GM18520 (cell line): ENCODE results near the gene HAPLN2.

ENCODE experiments used
- ATAC-seq: cut with Tn5 transposase; IDR thresholded peaks from one replicate; pipeline ENCODE4 v1.9.1; 2021; ENCODE audit not compliant: unreplicated experiment

The HAPLN2 gene

DNA sequence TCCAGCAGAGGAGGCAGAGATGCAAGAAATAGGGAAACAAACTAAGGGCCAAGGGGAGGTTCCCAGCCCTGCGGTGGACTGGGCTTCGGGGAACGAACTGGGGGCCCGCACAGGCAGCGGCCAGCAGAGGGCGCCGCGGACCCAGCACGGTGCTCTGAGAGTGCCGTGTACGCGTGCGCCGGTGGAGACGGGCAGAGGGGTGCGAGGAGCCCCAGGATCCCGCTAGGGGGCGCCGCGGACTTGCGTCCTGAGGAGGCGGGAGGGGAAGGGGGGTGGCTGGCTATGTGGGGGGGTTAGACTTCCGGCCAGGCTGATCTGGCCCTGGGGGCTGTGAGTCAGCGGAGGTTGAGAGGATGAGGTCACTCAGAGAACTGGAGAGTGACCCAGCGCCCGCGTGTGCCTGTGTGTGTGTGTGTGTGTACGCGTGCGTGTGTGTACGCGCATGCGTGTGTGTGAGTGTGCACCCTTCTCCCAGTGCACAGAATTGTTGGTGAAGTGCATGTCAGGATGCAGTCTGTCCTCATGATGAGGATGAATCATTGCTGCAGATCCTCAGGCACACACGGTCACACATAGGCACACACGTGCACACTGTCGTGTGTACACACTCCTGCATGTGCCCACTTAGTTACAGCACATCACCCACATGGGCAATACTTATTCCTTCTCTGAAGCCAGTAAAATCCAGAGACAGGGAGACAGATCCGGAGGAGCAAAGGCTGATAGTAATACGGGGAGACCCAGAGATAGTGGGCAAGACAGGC, 41.0 kb downstream of the HAPLN2 start:
- ATAC-seq, result peak; percentile 49

DNA sequence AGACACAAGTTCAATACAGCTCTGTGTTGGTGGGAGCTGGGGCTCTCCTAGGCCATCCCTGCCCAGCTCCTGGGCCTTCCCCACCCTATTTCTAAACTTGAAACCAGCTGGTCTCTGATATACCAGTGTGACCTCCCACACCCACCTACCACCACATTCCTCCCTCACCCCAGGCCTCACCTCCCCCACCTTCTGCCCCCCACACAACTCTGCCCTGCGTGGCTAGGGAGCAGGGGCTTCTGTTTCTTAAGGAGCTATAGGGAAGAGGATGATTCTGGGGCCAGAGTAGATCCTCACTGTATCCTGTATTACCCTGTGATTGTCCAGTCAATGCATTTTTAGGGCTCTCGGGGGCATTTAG, 41.5 kb downstream of the HAPLN2 start:
- ATAC-seq, result peak; percentile 3

DNA sequence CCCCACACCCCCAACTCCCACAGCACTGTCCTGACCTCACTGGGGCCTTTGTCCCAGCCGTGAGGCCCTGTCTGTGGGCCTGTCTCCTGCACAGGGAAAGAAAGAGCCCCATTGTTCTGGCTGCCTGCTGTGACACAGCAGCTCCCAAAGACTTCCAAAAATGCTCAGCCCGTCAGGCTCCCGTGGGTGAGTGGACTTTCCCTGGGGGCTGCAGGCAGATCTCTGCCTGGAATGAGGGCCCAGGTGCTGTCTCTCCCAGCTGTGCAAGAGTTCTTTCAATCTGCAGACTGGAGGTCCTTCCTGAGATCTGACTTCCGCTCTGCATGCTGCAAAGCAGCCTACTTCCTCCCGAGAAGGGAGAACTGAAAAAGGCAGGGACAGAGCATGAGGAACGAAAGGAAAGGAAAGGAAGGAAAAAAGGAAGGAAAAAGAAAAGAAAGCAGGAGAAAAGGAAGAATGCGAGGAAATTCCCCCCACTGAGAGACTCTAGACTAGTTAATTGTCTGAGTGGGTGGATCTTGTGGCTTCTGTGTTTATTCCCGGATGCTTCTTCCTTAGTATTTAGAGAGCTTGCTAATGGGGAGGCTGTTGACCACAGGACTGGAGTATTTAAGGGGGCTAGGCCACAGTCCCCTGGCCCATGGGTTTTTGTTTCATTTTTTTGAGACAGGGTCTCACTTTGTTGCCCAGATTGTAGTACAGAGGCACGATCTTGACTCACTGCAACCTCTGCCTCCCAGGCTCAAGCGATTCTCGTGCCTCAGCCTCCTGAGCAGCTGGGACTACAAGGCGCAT, 43.0 kb downstream of the HAPLN2 start:
- ATAC-seq, result no peak

DNA sequence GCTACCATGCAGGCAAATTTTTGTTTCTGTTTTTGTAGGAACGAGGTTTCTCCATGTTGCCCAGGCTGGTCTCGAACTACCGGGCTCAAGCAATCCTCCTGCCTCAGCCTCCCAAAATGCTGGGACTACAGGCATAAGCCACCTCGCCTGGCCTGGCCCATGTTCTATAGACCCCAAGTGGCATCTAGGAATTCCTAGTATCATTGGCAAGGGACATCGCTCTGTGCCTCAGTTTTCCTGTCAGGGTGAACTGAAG, 43.5 kb downstream of the HAPLN2 start:
- ATAC-seq, result no peak

DNA sequence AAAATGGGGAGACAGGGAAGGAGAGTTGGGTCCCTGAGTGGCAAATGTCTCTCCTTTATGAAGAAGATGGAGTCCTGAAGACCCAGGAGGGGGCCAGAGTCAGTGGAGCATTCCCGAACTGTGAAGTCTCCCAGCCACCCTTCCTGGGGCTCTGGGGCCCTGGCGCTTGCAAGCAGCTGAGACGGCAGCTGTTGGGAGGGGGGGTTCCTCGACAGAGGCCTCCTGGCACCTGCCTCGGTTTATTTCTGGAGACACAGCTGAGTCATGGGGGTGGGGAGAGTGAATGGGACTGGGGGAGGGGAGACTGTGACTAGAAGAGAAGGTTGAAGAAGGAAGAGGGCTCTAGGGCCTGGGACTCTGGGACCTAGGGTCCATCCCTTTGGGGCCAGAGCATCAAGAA, 44.0 kb downstream of the HAPLN2 start:
- ATAC-seq, result no peak

DNA sequence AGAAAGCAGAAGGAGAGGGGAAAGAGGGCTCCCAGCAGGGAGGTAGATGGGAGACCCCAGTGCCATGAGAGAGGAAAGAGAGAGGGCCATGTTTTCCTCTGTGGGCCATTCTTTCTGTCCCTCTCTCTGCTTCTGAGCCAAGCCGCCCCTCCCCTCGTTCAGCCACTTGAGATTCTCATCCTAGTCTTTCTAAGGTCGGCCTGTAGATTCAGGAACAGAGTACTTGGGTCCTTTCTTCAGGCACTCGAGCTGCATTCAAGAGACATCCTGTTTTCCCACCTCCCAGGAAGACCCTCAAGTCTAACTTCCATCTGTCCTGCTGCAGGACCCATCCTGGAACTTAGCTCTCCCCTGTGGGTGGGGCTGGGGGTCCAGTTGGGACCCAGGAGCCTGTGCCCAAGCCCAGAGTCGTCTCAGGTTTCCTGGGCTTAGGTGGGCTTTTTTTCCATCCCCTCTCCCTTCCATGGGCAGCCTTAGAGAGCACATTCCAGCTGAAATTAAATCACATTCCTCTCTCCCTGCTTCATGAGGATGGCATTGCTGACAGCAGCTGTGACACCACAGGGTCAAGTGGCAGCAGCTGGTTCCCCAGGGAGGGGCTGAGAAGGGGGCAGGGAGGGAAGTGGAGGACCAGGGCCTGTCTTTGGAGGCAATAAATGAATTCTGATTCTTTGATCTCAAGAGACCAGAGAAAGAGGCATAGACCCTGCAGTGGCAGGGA, 45.0 kb downstream of the HAPLN2 start:
- ATAC-seq, result no peak

DNA sequence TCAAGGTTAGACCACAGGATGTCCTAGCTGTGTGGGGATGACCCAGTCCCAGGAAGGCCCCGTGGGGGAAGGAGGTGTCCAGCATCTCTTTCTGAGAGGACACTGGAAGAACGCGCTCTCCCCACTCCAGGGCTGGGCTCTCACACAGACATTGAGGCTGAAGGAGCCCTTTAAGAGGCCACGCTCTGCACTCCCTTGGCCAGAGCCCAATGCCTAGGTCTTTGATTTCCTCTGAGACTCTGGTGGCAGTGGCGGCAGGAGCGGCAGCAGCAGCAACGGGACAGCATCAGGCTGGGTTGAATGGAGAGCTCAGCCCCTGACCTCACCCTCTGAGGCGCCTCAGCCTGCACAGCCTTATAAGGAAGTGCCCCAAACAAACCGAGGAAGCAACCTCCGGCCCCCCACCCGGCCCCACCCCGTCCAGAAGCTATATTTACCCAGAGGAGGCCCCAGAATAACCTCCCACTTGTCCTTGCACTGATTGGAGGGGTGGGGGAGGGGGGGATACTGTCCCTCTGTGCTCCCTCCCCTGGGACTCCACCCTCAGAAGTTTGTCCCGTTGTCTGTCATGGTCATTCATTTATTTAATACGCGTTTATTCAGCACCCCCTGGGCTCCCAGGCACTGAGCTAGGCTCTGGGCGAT, 45.7 kb downstream of the HAPLN2 start:
- no peak for ATAC-seq

DNA sequence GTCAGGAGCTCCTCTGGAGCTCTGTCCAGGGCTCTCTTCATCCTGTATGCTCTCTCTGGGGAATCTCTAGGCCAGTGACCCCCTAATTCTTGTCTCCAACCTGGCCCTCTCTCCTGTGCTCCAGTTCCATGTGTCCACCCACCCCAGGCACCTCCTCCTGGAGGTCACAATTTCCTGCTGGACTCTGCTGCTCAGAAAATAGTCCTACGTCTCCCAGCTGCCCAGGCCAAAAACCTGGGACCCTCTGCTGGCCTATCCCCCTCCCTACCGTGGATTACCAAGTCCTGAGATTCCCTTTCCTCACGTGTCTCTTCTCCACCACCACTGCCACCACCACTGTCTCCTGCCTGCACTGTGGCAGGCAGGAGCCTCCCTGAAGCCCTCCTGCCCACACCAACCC, 46.3 kb downstream of the HAPLN2 start:
- no peak for ATAC-seq

DNA sequence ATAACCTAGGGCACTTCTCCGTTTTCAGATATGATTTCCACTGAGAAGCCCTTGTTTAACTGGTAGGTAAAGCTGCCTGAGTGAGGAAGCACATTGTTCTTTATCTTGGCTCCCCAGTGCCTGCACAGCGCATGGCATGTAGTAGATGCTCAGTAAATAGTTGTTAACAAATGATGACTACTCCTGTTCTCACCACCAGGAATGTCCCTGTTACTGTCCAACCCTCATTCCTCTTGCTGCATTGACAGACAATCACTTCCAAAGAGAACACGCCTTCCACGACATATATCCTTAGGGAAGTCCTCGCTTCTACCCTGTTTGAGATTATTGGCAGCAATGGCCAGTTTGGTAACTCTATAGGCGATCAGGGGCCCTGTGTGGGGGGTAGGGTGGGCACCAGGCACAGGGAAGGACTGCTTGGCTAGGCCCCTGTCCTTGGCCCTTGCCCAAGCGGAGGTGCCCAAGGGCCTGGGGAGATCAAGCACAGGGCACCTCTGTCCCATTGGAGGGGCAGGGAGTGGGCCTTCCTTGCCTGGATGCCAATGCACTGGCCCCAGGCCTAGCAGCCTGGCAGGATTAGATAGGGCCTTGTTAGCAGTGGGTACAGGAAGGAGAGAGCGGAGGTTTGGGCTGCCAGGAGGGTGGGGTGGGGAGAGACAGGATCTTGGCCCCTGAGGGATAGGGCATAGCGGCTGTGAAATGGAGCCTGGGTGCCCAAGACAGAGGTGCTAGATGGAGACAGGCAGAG, 47.8 kb downstream of the HAPLN2 start:
- ATAC-seq, result no peak

DNA sequence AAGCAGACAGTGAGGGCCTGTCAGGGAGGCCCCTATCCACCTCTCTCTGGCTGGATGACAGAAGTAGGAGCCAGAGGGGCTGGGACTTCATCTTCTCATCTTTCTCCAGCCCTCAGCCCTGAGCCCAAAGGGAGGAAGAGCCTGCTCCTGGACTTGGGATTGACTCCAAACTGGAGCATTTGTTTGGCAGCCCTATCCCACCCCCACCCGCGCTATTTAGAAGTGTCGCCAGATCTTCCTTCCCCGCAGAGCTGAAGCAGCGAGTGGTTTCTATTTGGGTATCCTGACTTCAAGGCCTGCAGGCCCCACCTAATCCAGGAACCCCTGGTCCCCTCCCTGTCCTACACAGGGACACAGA, 48.4 kb downstream of the HAPLN2 start:
- ATAC-seq, result no peak

DNA sequence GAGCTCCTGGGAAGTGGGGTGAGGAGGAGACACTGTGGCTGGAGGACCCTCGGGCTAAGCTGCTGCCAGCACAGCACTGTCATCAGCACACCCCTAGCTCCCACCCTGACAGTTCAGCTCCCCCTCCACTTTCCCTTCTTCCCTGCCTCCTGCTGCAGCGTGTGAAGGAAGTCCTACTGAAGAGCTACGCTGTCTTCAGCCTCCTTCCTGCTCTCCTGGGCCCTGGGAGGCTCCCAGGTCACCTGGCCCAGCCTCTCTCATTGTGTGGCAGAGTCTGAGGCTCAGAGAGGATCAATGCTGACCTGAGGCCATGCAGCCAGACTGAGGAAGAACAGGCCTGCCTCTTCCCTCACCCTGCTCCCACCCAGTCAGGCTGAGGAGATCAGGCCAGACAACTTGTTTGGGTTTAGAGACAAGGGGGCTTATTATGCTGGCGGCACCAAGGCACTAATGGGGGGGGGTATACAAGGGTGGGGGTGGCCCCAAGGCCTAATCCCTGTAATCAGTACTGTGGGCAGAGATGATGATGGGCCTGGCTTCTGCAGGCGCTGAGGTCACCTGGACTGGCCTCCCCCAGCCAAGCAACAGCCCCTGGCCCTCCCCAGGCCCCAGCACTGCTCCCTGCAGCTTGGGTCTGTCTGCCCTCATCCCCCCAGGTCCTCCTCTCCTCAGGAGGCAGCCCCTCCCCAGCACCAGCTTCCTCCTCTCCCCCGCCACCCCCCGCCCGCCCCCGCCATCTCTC, 48.9 kb downstream of the HAPLN2 start:
- ATAC-seq, result no peak

DNA sequence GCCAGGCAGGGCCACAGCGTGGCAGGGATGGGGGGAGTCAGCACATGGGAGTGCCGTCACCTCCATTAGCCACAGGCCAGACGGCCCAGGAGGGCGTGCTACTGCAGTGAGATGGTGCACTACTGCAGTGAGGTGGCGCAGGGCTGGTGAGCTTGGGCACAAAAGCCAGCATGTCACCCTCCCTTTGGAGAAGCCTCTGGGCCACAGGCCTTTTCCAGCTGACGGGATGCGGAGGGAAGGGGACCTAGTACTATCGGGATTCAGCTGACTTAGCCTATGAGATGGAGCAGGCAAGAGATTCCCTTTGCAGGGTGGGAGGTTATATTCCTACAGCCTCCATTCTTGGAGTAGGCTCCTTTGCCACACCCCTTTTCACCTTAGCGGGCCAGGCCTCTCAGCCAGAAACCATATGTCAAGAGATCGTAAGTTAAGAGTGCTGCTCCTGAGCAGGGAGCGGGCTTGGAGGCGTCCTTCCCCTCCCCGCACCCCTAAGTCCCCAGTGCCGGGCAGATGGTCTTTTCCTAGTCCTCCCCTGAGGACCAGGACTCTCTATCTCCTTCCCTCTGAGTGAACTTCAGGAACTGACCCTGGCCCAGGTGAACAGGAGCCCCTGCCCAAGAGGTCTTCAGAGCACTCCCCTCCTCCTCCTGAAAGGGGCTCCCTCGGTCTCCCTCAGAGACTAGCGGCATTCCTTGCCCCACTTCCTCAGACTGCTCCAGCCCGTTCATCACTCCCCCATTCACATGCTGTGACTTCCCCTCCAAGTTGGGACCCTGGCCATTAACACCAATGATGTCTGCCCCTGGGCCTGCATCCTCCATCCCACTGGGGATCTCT, 49.8 kb downstream of the HAPLN2 start:
- ATAC-seq, result no peak

DNA sequence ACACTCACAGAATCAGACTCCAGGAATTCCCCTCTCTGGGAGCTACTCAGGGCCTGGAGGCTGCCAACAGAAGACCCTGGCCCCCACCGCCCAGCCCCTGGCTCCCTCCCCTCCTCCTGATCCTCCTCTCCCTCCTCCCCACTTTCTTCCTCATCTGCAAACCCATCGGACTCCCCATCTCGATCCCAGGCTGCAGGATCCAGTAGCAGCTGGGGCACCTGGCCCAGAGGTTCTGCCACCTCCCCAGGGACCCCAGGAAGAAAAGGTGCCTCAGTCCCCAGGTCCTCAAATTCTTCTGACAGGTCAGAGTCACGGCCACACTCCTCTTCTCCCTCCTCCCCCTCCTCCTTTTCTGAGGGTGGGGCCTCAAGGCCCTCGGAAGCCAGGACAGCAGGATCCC, 50.6 kb downstream of the HAPLN2 start:
- ATAC-seq, result no peak

DNA sequence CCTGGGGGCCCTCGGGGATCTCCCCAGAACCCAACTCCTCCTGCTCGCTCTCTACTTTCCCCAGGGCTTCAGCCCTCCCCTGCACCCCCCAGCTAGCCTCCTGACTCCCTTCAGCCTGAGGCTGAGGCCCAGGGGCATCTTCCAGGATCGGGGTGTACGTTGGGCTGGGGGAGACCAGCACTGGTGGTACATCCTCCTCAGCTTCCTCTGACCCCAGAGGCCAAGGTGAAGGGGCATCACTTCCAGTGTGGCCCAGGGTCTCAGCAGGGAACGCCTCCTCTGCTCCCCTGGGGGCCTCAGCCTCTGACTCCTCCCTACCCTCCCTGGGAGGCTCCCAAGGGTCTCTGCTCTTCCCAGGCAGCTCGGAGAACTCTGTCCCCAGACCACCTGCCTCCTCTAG, 51.1 kb downstream of the HAPLN2 start:
- ATAC-seq, result no peak

DNA sequence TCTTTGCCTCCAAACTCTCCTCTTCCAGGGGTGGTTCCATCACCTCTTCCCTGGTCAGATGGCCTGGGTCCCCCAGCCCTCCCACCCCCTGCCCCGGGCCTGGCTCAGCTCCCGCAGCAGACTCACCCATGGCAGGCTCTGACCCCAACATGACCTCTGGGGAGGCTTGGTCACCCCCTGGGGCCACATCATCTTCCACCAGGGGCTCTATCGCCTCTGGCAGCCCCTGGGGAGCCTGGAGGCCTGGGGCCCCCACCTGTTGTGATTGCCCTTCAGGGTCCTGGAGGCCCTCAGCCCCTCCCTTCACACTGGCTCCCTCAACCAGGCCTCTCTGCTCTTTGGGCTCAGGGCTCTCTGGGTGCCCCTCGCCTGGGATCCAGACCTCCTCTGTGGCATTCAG, 51.6 kb downstream of the HAPLN2 start:
- no peak for ATAC-seq

DNA sequence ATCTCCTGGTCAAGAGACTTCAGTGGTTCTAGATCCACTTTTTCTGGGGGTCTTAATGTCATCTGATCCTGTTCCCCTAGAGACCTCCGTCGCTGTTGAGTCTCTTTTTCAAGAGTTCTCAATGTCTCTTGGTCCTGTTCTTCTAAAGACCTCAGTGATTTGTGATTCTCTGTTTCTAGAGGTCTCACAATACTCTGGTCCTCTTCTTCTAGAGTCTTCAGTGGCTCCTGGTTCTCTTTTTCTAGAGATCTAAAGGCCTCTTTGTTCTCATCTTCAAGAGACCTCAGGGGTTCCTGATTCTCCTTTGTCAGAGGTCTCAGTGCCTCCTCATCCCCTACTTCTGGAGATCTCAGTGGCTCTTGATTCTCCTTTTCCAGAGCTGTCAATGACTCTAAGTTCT, 52.6 kb downstream of the HAPLN2 start:
- no peak for ATAC-seq

DNA sequence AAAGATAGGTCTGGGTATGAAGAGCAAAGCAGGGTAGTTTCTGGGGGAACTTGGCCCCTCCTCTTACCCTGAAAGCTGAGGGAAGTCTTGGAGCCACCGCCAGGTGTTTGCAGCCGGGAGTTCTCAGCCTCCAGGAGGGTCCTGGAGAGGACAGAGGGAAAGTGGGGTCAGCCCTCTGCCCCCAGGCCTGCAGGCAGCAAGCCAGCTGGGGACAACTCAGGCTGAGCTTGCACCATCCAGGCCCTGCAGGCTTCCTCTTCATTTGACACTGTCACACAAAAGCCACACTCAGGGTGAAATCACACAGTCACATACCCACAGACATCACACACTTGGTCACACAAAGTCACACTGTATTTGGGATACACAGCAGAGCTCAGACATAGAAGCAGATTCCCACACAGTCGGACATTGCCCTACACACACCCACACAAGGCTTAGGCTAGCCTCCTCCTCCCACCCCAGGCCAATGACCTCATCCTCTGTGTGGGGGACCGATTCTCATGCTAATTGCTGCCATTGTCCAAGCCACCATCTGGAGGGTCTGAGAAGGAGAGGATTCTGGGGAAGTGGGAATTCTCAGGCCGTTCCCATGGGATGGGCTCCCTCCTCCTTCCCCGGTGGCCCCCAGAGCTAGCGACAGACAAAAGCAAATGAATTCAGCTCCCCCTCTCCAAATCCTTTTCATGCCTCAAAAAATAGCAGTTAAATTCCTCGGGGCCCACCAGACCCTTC, 54.3 kb downstream of the HAPLN2 start:
- ATAC-seq, result no peak
